ENCODE results near the gene MRPL19. TPM values are rescaled to one million over a fixed set of nuclear protein-coding genes. Genes with fewer than 3 reads are reported as not detected.

The MRPL19 gene
- total and polyA plus RNA-seq, 2 experiments from 2014 or later: 54.6 to 59.7 TPM

GRCh38 chr2:75607400-75607798, 39.2 kb upstream of the MRPL19 start:
- Histone ChIP-seq H3K4me1 (ENCODE audit: low read depth) (peaks cover 4% of the 10 kb centered on the region), H3K27me3 (peaks cover 6% of the 10 kb centered on the region), H3K36me3 (no peaks in the 10 kb centered on the region), H3K4me3 (no peak overlapping the region), H3K9me3 (ENCODE audit: low read depth) (no peaks in the 10 kb centered on the region), H3K27ac (no peak overlapping the region)
- DNase-seq (ENCODE audit: low read depth in 1 of 2, low spot score in 1 of 2): no peak
- TF ChIP-seq CTCF (IDR thresholded peaks at IDR 0.05; ENCODE audit: low read depth, low read length): no peak

GRCh38 chr2:75607988-75608683, 38.4 kb upstream of the MRPL19 start:
- no peak for TF ChIP-seq CTCF (IDR thresholded peaks at IDR 0.05; ENCODE audit: low read depth, low read length)
- no peak for DNase-seq (ENCODE audit: low read depth in 1 of 2, low spot score in 1 of 2)
- H3K4me3 ChIP-seq: no peak overlapping the region
- H3K27me3 ChIP-seq: peaks cover 6% of the 10 kb centered on the region
- peaks cover 4% of the 10 kb centered on the region for H3K4me1 ChIP-seq (ENCODE audit: low read depth)
- no peaks in the 10 kb centered on the region for H3K9me3 ChIP-seq (ENCODE audit: low read depth)
- H3K27ac ChIP-seq: no peak overlapping the region
- no peaks in the 10 kb centered on the region for H3K36me3 ChIP-seq

GRCh38 chr2:75608684-75609333, 37.8 kb upstream of the MRPL19 start:
- peak; percentile 63 to 66 for DNase-seq (ENCODE audit: low read depth in 1 of 2, low spot score in 1 of 2)
- Histone ChIP-seq H3K27me3 (peaks cover 6% of the 10 kb centered on the region), H3K4me1 (ENCODE audit: low read depth) (peaks cover 4% of the 10 kb centered on the region), H3K36me3 (no peaks in the 10 kb centered on the region), H3K9me3 (ENCODE audit: low read depth) (no peaks in the 10 kb centered on the region), H3K4me3 (peak overlapping the region; percentile 14), H3K27ac (no peak overlapping the region)
- peak; percentile 99 for TF ChIP-seq CTCF (IDR thresholded peaks at IDR 0.05; ENCODE audit: low read depth, low read length)

GRCh38 chr2:75609334-75609689, 37.3 kb upstream of the MRPL19 start:
- no peak overlapping the region for H3K4me3 ChIP-seq
- H3K27ac ChIP-seq: no peak overlapping the region
- peaks cover 6% of the 10 kb centered on the region for H3K27me3 ChIP-seq
- TF ChIP-seq CTCF (IDR thresholded peaks at IDR 0.05; ENCODE audit: low read depth, low read length): no peak
- peaks cover 4% of the 10 kb centered on the region for H3K4me1 ChIP-seq (ENCODE audit: low read depth)
- H3K9me3 ChIP-seq (ENCODE audit: low read depth): no peaks in the 10 kb centered on the region
- no peak for DNase-seq (ENCODE audit: low read depth in 1 of 2, low spot score in 1 of 2)
- no peaks in the 10 kb centered on the region for H3K36me3 ChIP-seq

GRCh38 chr2:75609937-75610508, 36.6 kb upstream of the MRPL19 start:
- Histone ChIP-seq H3K27ac (no peak overlapping the region), H3K4me3 (no peak overlapping the region), H3K36me3 (no peaks in the 10 kb centered on the region), H3K27me3 (peaks cover 6% of the 10 kb centered on the region), H3K4me1 (ENCODE audit: low read depth) (no peaks in the 10 kb centered on the region), H3K9me3 (ENCODE audit: low read depth) (no peaks in the 10 kb centered on the region)
- TF ChIP-seq CTCF (IDR thresholded peaks at IDR 0.05; ENCODE audit: low read depth, low read length): no peak
- DNase-seq (ENCODE audit: low read depth in 1 of 2, low spot score in 1 of 2): no peak

Data from cardiac muscle cell (in vitro differentiated cells and primary cell).